GM06990 (cell line): ENCODE data around the gene NSUN5.
"Not testable (repeated sequence)": the region's sequence is repeated elsewhere in the genome, so short reads cannot be mapped to it uniquely, and the experiment has no call there.

ENCODE experiments used
- DNase-seq: peaks from one replicate; pipeline ENCODE4 v3.0.0-alpha.2; 2011; ENCODE audit not compliant: insufficient read length; ENCODE audit errors: extremely low read depth
- H3K27me3 ChIP-seq: replicated peaks from 2 replicates; pipeline ENCODE4 v1.6.0; 2011; ENCODE audit warnings: low read length; ENCODE audit not compliant: control insufficient read depth, insufficient read depth
- H3K36me3 ChIP-seq: 2 replicates; pipeline ENCODE4 v1.5.1; 2011; ENCODE audit warnings: low read length; ENCODE audit not compliant: control insufficient read depth, insufficient read depth
- H3K4me3 ChIP-seq: replicated peaks from 2 replicates; pipeline ENCODE4 v1.5.1; 2011; ENCODE audit warnings: low read depth, mild to moderate bottlenecking, control low read depth, low read length
- TF ChIP-seq, protein P1 (sequence below): IDR thresholded peaks from 2 replicates; pipeline ENCODE4 v1.5.1; 2011; ENCODE audit warnings: low read length, control low read depth, mild to moderate bottlenecking, inconsistent platforms; ENCODE audit not compliant: insufficient read depth, poor library complexity, severe bottlenecking

NSUN5 gene

DNA sequence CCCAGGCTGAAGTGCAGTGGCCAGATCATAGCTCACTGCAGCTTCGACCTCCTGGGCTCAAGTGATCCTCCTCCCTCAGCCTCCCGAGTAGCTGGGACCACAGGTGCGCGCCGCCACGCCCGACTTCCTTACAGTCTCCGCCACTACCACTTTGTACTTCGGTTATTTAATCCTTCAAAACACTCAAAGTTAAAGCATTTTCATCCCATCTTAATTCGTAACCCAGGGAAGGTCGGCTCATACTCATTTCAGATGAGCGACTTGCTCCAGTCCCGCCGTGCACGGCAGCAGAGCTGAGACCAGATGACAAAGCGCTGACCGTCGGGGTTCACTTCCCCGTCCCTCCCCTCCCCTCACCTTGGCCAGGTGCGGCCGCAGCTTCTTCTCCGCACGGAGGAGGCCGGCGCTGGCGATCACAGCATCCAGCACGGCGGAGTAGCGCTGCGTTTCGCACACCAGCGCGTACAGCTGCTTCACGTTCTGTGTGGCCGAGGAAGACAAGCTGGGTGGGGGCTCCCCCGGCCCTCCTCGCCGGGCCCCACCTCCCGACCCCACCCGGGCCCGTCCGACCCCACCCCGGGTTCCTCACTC lies 457 bp downstream of the NSUN5 start:
- Histone ChIP-seq H3K4me3 (peak overlapping the region; percentile 90), H3K36me3 (peaks cover 17% of the 10 kb centered on the region), H3K27me3 (no peaks in the 10 kb centered on the region)
- TF ChIP-seq, protein P1, sequence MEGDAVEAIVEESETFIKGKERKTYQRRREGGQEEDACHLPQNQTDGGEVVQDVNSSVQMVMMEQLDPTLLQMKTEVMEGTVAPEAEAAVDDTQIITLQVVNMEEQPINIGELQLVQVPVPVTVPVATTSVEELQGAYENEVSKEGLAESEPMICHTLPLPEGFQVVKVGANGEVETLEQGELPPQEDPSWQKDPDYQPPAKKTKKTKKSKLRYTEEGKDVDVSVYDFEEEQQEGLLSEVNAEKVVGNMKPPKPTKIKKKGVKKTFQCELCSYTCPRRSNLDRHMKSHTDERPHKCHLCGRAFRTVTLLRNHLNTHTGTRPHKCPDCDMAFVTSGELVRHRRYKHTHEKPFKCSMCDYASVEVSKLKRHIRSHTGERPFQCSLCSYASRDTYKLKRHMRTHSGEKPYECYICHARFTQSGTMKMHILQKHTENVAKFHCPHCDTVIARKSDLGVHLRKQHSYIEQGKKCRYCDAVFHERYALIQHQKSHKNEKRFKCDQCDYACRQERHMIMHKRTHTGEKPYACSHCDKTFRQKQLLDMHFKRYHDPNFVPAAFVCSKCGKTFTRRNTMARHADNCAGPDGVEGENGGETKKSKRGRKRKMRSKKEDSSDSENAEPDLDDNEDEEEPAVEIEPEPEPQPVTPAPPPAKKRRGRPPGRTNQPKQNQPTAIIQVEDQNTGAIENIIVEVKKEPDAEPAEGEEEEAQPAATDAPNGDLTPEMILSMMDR = no peak
- DNase-seq = no peak

- H3K4me3 ChIP-seq = peak overlapping the region; percentile 90
- TF ChIP-seq, protein P1 = no peak
Observed at GRCh38 chr7:73307436-73307835, 1.2 kb downstream of the NSUN5 start.

DNA sequence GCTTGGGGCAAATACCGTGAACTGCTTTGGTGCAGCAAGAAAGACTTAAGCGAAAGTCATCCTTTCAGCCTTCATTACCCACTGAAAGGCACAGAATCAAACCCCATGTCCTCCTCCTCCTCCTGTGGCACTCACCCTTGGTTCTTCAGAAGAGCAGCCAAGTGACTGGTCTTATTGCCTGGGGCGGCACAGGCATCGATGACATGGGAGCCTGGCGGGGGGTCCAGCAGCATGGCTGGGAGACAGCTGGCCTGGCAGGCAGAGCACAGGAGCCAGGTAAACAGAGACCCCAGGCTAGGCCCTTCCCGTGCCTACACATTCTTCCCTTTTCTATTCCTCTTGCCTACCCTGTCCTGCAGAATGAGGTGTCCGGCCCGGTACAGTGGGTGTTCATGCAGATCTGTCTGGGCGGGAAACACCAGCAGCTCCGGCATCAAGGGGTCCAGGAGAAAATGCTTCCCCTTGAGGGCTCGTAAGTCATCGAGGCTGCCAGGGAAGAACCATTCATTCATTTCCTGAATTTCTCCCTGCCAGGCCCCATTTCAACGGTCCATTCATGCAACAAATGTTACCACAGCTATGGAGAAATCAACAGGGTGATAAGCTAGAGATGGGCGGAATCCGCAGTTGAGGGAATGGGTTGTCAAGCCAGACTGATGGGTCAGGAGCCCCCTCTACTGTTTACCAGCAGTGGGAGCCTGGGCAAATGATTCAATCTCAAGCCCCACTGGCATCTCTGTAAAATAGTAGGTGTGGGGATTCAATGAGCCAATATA lies 3.8 kb downstream of the NSUN5 start:
- DNase-seq, H3K27me3 ChIP-seq, H3K4me3 ChIP-seq: not testable (repeated sequence)
- peaks cover 17% of the 10 kb centered on the region for H3K36me3 ChIP-seq

More at GRCh38 chr7:73307436-73307835, 1.2 kb downstream of the NSUN5 start:
- Histone ChIP-seq H3K36me3 (peaks cover 17% of the 10 kb centered on the region), H3K27me3 (no peaks in the 10 kb centered on the region)
- no peak for DNase-seq

DNA sequence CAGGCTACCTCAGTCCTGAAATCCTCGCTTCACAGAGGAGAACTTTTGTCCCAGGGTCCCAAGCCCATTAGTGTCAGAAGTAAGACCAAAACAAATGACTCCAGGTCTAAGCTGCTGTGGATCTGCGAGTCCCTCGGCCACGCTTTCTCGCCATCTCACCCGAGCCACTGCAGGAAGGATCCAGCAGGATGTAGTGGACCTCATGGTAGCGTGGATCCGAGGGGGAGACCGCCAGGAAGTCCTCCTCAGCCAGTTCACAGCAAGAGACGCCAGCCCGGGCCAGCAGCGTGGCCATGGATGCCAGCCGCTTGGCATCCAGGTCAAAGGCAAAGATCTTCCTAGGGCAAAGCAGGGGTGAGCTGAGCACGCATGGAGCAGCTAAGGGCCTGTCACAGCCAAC lies 4.6 kb downstream of the NSUN5 start:
- no peak overlapping the region for H3K4me3 ChIP-seq
- DNase-seq = no peak
- no peaks in the 10 kb centered on the region for H3K27me3 ChIP-seq
- peaks cover 17% of the 10 kb centered on the region for H3K36me3 ChIP-seq
- TF ChIP-seq, protein P1 = no peak

GRCh38 chr7:73303546-73303945 lies 5.1 kb downstream of the NSUN5 start:
- Histone ChIP-seq H3K36me3 (peaks cover 17% of the 10 kb centered on the region), H3K27me3 (no peaks in the 10 kb centered on the region), H3K4me3 (no peak overlapping the region)
- TF ChIP-seq, protein P1 = no peak
- DNase-seq = no peak

GRCh38 chr7:73302846-73303245 lies 5.8 kb downstream of the NSUN5 start:
- not testable (repeated sequence) for H3K4me3 ChIP-seq, H3K27me3 ChIP-seq, DNase-seq
- peaks cover 17% of the 10 kb centered on the region for H3K36me3 ChIP-seq

DNA sequence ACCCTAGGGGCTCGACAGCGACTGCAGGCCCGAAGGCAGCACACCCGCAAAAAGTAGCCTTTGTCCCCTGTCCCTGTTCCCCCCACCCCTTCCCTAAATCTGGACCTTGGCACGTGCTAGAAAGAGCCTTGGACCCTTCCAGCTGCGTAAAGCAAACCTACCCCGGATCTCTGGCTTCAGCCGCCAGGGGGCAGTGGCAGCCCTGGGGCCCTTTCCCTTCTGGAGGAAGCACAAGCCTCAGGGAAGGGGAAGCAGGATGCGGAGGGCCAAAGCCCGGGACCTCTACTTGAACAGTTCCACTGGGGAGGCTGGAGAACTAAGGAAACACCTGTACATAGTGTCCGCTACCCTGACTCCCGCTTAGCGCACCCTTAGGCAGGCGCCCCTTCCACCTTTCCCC lies 7.5 kb downstream of the NSUN5 start:
- H3K36me3 ChIP-seq = peaks cover 15% of the 10 kb centered on the region
- not testable (repeated sequence) for DNase-seq, H3K27me3 ChIP-seq, H3K4me3 ChIP-seq

GRCh38 chr7:73299812-73300211 lies 8.8 kb downstream of the NSUN5 start:
- H3K36me3 ChIP-seq = peaks cover 10% of the 10 kb centered on the region
- H3K27me3 ChIP-seq, DNase-seq, H3K4me3 ChIP-seq: not testable (repeated sequence)

DNA sequence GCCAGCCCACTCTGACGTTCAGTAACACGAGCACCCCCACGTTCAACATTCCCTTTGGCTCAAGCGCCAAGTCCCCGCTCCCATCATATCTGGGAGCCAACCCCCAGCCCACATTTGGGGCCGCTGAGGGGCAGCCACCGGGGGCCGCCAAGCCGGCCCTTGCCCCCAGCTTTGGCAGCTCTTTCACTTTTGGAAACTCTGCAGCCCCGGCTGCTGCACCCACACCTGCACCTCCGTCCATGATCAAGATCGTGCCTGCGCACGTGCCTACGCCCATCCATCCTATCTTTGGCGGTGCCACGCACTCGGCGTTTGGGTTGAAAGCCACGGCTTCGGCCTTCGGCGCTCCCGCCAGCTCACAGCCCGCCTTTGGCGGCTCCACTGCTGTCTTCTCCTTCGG lies 10.9 kb downstream of the NSUN5 start:
- H3K36me3 ChIP-seq, H3K27me3 ChIP-seq, H3K4me3 ChIP-seq, DNase-seq: not testable (repeated sequence)

- H3K36me3 ChIP-seq, H3K4me3 ChIP-seq, DNase-seq, H3K27me3 ChIP-seq: not testable (repeated sequence)
Observed at GRCh38 chr7:73297235-73297634, 11.4 kb downstream of the NSUN5 start.
